HG02943 (cell line): Measurements from ENCODE around the gene TJP3.

Experiments
- ATAC-seq: cut with Tn5 transposase; IDR thresholded peaks from one replicate; pipeline ENCODE4 v1.9.1; 2021; ENCODE audit warnings: mild to moderate bottlenecking, low read depth, moderate library complexity; ENCODE audit not compliant: unreplicated experiment

Gene TJP3

DNA sequence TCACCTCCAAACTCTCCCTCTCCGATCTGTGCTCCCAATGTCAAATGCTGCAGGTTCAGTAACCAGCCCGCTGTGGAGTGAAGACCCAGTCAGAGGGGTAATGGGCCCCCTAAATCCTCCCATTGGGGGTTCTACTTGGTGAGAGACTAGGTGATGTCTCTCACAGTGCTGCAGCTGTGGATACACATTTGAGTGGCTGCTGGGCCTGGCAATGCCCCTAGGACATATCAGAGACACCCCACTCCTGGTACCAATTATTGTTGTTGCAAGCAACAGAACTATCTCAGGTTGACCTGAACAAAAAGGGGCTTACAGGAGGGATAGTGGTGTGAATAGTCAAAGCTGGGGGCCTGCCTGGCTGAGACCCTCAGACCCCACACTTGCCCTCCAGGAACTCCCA lies 73.4 kb downstream of the TJP3 start:
- ATAC-seq, result no peak

DNA sequence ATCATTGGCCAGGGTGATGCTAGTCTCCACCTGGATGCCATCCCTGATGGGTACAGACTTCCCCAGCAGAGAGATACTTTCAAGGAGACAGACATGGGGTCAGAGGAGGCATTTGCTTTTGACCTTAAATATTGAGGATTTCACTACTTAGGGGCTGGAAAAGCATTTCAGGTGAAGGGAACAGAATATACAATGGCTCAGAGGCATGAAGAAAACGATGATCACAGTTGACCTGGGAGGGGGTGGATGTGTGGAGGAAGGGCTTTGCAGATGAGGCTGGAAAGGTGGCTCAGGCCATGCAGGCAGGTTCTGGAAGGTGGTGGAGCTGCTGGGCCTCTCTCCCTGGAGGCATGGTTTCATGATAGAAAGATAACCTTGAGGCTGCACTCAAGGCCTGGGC lies 74.1 kb downstream of the TJP3 start:
- no peak for ATAC-seq

DNA sequence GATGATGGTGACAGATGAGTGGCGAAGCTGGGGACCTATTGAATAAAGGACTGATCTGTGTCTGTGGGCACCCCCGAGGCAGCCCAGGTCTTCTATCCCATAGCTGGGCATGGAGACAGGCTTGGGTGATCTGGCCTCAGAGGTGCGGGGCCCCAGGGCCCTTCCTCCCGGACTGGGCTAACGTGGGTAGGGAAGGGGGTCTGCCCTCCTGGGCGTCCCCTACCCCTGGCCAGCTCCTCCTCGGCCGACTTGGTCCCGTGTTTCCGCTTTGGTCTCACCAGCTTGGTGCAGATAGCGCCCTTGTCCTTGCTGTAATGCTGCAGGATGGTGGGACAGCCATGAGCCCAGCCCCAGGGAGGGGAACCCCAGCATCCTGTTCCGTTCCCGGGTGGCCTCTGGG lies 74.7 kb downstream of the TJP3 start:
- no peak for ATAC-seq

DNA sequence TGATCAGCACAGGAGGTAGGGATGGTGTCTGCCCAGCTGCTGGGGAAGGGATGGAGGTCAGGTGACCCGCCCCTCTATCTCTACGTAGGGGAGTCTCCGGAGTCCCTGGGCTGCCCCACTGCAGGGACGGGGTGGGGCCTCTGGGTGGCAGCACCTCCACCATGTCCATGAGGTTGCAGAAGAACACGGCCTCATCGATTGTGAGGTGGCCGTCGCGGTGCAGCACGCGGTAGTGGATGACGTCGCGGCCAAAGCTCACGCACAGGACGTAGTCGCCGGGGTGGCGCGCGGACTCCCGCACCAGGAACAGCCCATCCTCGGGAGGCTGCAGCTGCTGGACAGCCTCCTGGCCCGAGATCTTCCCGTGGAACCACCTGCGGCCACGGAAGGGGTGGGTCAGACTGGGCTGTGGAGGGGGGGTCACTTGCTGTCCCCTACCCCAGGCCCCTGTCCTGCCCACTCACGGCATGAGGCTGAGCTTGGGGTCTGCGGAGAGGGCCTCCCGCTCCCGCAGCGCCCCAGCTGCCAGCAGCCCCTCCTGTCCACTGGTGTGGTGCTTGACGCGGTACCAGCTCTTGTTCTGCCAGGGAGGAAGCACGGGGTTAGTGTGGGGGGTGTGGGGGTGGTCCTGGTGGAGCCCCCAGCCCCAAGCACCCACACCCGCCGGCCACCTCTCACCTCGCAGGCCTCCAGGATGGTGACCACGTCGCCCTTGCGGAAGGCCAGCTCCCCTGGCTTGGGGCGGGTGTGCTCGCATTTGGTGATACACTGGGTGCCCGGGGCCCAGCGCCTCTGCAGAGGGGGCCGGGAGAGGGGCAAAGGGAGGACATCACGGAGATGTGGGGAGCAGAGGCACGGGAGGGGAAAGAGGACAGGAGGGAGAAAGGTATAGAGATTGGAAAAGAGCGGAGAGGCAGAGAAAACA lies 75.7 kb downstream of the TJP3 start:
- ATAC-seq, result no peak

DNA sequence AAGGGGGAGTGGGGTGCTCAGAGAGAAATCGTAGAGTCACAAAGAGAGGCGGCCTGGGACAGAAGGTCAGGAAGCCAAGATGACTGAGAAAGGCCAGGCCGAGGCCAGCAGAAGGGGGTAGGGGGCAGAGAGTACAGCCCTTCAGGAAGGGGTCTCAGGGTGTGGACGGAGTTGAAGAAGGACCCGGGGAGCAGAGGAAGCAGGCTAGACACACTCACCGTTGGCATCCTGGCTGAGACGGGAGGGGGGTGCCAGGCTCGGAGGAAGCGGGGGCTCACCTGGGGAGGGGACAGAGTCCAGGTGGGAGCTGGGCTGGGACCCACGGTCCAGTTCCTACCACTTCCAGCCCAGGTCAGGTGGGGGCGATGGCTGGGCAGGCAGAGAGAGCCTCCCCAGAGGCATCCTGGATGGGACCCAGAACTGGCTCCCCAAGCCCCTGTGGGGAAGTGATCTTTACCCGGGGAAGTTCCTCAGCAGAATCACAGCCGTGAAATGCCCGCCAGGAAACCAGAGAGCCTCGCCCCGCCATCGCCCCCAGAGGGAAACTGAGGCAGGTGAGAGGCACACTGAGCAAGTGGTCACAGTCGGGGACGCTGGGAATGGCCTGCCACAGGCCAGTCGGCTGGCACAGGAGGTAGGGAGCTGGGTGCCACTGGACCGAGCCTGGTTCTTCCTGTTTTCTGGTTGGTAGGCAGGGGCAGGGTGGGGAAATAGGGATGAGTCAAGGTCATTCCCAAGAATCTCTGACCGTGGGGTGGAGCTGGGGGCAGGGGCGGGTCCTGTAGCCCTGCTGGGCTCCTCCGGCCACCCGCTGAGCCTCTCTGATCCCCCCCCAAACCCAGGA lies 76.6 kb downstream of the TJP3 start:
- no peak for ATAC-seq

DNA sequence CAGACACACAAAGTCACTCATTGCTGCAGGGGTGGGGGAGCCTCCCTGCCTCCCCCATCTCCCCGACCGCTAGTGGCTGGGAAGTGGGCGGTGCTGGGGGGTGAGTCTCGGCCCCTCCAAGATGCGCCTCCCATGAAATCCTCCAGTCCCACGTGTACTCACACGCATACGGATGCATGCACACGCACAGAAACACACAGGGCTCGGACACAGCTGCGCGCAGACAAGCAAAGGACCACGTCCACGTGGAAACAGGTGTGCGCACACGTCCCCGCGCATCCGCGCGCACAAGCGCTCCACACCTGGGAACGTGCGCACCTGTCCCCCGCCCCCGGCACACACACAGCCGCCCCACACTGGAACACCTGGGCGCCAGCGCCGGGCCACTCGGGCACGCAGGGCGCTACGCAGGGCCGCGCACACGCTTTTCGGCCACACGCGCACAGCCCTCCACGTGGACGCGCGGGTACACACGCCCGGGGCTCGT lies 77.3 kb downstream of the TJP3 start:
- ATAC-seq, result no peak

DNA sequence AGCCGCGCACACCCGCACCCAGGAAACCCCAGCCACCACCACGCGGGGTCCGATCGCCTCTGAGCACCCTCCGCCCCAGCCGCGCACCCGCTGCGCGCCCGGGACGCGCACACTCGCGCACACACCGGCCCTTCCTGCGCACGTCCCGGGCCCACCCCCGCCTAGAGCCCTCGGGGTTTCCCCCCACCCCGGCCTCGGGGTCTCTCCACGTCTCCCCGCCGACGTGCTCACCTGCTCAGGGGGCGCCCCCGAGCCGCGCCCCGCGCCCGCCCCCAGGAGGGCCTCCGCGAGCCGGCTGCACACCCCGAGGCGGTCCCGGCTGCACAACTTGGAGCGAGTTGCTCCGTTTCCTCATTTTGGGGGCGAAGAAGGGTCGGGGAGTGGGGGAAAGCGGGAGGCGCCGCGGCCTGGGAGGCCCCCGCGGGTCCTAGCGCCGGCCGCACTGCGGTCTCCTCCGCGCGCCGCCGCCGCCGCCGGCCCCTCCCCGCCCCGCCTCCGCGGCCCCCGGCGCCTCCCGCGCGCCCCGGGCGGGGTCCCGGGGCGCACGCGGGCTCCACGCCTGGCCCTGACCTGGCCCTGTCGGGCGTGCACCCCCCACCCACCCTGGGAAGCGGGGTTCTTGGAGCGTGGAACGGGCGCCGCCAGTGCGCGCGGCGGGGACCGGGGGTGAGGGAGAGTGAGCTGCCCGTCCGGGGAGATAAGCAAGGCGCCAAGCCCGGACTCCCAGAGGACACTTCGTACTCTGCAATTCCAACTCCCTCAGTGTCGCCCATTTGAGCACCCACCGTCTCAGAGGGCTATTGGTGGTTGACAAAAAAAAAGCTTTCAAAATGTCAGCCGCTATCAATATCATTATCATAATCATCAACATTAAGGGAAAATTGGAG lies 78.0 kb downstream of the TJP3 start, which contains the start of gene MATK:
Gene MATK (minus strand): TSS at position 444 of the 887 bp plus-strand sequence. CDS start 1,246 bp downstream, outside the sequence.
- ATAC-seq, result no peak

DNA sequence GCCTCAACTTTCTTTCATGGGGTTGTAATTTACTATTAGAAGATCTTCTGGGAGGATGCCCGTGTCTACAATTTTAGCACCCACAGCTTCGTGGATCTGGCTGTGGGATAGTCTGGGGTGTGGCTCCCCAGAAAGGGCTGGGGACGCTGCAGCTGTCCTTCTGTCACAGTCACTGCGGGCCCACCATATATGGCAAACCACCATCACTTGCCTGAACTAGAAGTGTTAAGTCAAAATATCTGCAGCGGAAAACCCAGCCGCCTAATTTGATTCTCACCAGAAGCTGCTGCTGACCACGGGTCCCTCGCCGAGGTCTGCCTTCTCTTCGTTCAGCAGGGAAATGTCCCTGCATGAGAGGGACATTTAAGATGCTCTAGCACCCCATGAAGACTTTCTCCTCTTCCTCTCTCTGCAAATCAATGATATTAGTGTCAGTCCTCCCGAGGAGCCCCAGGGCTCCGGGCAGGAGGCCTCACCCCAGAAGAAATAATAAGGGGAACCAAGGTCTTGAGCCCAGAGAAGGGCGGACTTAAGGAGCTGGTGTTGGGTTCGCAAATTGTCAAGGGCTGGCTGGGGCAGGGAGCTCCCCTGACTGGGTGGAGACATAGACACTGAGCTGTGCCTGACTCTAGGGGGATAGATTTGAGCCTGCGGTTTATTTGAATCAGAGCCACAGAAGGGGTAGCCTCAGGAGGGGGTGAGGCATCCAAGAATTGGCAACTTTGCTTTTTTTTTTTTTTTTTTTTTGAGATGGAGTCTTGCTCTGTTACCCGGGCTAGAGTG lies 81.0 kb downstream of the TJP3 start:
- ATAC-seq, result no peak

DNA sequence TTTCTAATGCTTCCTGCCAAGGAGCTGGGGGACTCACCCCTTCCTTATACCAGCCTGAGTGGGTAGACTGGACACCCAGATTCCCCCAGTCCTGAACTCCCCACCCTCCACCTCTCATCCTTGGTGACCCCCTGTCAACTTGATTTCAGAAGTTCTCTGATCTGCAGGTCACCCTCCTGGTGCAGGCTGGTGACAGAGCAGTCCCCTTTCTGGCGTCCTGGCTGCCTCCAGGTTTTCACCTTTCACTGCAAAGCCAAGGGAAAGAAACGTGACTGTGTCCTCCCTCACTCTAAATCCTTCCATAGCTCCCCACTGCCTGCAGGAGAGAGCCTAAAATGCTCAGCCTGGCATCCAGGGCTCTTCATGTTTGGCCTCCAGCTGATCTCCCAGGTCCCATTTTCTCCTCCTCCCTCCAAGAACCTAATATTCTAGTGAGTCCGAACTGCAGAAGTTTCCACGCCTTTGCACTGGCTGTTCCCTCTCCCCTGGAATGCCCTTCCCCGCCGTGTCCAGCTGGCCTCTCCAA lies 82.1 kb downstream of the TJP3 start:
- ATAC-seq, result no peak

DNA sequence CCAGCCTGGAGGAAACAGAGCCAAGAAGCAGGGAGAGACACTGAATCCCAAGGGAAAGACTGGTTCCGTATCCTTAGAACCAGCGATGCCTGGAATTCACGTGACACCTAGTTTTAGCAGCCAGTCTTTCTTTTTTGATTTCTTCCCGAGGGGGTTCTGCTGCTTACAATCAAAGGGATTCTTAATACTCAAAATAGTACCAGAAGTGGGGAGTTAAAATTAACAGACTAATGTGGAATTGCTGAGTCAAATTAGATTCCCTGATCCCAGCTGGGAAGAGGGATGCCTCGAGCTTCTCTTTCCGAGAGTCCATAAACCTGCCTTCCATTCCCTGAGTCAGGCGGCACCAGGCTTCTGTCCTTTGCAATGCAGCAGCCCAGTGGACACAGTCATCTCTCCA lies 82.8 kb downstream of the TJP3 start:
- no peak for ATAC-seq

DNA sequence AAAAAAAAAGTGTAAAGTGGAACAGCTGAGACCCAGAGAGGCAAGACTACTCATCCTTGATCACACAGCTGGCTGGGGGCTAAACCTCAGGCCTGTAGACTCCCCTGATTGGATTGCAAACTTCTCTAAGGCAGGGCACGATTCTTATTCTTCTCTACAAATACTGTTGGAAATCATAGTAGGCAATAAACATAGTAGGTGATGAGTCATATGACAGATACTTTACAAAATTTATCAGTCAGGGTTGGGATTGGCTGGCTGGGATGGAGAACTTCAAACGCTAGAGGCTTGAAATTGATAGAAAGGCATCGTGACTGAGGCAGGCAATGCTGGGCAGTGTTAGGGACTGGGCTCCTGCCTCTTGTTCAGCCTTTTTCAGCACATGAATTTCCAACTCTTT lies 83.9 kb downstream of the TJP3 start:
- no peak for ATAC-seq

DNA sequence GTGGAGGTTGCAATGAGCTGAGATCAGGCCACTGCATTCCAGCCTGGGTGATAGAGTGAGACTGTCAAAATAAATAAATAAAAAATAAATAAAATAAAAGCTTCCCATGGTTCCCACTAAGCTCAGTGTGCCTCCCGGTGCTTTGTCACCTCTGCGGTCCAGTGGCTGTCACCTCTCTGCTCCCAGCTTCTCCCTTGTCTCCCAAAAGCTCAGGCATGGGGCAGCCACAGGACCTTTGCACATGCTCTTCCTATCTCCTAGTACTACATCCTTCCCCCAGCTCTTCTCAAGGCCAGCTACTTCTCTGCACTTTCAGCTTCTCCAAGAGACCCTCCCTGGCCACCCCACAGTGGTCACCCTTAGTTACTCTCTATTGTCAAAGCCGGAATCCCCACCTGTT lies 85.6 kb downstream of the TJP3 start:
- no peak for ATAC-seq

DNA sequence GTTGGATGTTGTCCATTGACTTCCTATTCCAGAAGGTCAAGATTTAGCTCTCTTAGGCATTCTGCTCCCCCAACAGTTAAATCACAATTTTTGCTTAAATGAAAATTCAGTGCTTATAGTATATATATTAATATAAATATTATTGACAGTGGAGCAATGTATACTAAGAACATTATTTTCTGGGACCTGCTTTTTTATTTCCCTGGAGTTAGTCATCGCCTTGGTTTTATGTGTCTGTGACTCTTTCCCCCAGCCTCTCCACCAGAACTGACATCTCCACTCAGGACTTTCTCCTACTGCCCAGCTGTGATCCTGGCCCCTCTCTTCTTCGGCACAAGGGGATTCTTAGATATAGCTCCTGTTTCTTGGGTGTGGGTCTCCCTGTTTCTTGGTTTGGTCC lies 88.2 kb downstream of the TJP3 start:
- ATAC-seq, result no peak

DNA sequence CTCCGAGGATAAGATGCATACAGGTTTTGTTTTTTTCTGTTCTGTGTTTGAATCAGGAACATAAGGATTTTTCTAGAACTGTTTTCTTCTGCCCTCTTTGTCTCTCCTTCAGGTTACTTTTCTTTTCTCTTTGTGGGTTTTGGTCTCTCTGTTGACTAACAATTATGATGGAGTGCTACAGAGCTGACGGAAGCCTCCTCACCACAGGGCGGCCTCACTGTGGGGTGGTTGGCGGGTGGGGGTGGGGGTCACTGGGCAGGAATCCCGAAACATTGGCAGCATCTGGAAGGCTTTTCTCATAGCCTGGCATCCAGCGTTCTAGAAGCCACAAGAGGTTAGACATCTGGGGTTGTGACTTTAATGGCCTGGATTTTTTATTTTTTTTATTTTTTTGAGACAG lies 90.0 kb downstream of the TJP3 start:
- no peak for ATAC-seq
